ENCODE data around the gene TXNRD3.

- TF ChIP-seq POLR2A (IDR thresholded peaks at IDR 0.05) (no peak), EP300 (IDR thresholded peaks at IDR 0.05) (no peak), POLR2AphosphoS5 (IDR thresholded peaks at IDR 0.05) (no peak)
- TF ChIP-seq, protein P1, sequence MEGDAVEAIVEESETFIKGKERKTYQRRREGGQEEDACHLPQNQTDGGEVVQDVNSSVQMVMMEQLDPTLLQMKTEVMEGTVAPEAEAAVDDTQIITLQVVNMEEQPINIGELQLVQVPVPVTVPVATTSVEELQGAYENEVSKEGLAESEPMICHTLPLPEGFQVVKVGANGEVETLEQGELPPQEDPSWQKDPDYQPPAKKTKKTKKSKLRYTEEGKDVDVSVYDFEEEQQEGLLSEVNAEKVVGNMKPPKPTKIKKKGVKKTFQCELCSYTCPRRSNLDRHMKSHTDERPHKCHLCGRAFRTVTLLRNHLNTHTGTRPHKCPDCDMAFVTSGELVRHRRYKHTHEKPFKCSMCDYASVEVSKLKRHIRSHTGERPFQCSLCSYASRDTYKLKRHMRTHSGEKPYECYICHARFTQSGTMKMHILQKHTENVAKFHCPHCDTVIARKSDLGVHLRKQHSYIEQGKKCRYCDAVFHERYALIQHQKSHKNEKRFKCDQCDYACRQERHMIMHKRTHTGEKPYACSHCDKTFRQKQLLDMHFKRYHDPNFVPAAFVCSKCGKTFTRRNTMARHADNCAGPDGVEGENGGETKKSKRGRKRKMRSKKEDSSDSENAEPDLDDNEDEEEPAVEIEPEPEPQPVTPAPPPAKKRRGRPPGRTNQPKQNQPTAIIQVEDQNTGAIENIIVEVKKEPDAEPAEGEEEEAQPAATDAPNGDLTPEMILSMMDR (IDR thresholded peaks at IDR 0.05) = no peak
Measured at GRCh38 chr3:126620738-126621137, 34.2 kb downstream of the TXNRD3 start.

Measured in upper lobe of left lung (tissue), 4 donors.